GM21526 (cell line): Measurements from ENCODE around the gene MACF1.

ENCODE experiments used
- ATAC-seq: cut with Tn5 transposase; IDR thresholded peaks from one replicate; pipeline ENCODE4 v1.9.1; 2021; ENCODE audit warnings: moderate library complexity; ENCODE audit not compliant: unreplicated experiment, low FRiP score

The MACF1 gene

DNA sequence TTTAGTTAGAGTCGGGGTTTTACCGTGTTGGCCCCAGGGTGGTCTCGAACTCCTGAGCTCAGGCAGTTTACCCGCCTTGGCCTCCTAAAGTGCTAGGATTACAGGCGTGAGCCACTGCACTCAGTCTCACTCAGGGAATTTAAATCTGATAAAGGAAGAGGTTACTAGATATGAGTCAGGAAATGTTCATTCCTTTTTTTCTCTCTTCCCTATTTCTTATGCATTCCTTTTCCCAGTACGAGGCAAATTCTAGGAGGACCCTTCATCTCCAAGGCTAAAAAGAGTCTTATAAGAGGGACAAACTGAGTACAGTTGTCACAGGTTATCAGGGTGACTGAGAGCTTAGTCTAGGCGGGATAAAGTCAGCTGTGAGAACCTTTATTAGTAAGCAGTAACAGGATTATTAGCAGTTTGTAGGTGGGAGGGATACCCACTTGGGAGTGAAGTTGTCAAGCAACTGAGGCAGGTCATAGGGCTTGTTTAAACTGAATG, 9.1 kb downstream of the MACF1 start:
- ATAC-seq: no peak

DNA sequence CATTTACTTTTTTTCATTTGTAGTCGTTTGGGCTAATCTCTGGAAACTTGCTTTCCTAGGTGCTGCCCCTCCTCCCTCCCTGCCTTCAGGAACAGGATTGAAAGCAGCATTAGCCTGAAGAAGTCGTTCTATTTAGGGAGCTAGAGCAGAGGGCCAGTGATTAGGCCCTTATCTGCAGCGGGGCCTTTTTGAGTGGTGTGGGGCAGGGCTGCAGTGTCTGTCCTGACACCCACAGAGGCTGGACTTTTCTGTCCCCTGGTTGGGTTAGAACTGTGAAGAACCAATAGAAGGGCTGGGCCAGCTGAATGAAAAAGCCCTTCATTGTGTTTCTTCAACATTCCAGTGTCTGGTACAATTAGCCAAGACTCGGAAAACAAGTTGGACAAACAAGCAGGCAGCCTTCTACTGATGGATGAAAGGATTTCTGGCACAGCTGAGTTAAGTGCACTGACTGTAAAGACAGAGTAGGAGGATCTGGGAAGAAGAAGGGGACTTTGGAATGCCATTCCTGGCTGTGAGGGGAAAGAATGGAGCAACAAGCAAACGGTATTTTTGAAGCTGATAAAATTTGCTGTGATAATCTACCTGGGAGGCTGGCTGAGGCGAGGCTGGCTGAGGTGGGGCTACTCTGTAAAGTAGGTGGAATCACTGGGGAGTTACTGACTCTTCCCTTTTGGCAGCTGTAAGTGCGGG, 9.7 kb downstream of the MACF1 start:
- no peak for ATAC-seq

DNA sequence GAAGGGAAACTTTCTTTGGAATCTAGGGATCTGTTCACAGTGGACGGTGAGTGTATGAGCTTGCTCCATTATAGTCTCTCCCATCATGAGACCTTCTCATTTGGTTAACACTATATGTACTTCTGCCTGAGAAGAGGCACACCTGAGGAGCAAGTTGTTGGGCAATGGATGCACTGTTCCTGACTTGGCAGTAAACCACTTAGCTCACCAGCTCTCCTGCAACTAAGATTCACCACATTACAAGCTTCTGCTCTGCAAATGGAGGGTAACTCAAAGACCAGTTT, 10.2 kb downstream of the MACF1 start:
- no peak for ATAC-seq

- peak; percentile 56 for ATAC-seq
Measured at GRCh38 chr1:39214998-39215873, 10.7 kb downstream of the MACF1 start.

DNA sequence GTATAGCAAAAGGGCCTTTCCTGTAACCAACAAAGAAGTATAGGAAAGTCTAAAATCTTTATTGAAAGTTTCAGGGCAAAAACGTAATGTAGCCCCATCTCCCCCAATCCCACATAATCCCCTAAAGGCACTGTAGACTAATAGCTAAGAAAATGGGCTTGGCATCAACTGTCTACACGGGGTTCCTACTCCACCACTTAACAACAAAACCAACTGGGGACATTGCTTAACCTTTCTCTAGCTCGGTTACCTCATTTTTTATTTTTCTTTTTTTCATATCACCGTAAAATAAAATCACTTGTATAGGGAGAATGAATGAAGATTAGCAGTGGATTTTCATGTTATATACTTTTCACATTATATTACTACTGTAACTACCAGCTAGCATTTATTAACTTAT, 12.3 kb downstream of the MACF1 start:
- no peak for ATAC-seq

- ATAC-seq: no peak
Measured at GRCh38 chr1:39220891-39221870, 16.7 kb downstream of the MACF1 start.

DNA sequence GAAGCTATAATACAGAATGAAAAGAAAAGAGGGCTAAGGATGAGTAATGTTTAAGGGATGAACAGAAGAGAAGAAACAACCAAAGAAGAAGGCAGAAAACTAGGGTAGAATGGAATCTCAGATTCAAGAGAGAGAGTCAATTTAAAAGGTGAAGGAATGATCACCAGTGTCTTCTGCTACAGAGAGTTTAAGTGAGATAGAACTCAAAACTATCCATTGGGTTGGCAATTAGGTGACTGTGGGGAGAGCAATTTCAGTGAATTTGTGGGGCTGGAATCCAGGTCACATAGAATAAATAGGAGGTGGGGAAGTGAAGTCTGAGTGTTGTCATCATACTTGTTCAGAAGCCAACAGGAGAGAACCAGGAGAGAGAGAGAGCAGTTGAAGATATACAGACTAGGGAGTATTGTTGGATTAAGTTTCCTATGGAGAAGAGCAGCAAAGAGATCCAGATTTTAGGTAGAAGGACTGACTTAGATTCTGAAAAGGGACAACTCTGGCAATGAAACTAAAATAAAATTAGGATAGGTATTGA, 19.9 kb downstream of the MACF1 start:
- ATAC-seq: no peak

GRCh38 chr1:39226836-39227235, 22.3 kb downstream of the MACF1 start:
- no peak for ATAC-seq

GRCh38 chr1:39228252-39228651, 23.8 kb downstream of the MACF1 start:
- no peak for ATAC-seq

DNA sequence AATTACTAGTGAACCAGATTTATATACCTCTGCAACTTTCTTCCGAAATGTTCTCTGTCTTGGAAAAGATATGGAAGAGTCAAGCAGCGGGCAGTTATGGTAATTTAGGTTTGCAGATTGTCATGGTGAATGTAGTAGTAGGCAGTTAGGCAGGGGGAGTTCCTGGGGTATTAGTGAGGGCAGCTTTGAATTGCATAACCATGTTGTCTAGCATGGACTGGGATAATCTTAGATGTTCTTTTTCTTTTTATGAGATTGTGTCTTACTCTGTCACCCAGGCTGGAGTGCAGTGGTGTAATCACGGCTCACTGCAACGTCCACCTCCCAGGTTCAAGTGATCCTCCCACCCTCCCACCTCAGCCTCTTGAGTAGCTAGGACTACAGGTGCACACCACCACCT, 25.0 kb downstream of the MACF1 start:
- no peak for ATAC-seq

DNA sequence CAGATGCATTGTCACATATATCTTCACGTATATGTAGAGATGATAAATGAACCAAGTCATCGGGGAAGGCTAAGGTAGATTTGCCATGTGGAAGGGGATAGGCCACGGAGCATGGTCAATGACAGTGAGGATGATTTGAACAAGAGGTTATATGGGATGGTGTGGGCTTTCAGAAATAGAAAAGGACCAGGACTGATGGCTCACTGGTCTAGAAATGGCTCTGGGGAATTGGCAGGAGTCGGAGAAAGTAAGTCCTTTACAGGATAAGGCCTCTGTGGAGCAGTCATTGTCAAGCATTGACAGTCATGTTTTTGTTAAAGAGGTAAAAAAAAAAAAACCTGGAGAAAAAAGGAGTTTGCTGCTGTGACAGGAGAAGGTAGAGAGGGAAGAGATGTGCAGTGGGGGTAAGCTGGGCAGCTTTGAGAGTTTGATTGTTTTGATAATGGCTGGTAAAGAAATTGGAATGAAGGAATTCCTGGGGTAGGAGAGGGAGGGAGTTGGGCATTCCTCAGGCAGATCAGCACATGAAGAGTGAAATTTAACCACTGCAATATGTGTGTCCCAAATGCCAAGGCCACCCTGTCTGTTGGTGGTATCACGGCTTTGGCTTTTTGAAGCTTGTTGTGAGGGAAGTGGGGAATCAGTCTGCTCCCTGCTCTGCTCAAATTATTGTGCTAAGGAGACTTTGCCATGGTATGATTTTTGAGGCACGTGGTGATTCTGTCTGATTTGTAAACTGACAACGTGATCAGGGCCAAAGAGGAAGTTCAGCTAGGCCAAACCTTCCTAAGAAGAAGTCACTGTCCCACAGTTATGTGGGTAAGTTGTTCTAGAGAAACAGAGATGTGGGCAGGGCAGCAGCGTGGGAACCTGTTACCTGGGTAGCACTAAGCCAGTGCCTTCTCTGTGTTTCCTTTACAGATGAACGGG, 26.0 kb downstream of the MACF1 start:
- no peak for ATAC-seq

GRCh38 chr1:39236971-39237370, 32.5 kb downstream of the MACF1 start:
- no peak for ATAC-seq

DNA sequence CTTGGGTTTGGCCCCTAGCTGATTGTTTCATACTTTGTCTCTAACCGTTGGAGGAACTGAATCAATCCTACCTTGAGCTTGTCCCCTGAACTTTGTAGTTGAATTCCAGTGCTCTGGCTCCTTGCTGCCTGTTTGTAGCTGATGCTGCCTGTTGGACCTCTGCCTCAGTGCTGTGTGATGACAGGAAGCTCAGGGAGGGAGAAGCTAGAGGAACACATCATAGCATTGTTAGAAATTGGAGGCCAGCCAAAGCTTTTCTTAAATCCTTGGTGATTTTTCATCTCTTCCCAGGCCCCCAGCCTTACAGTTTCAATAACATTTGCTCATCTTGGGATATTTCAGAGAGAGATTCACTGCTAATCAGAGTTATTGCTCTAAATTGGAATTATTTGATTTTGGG, 34.0 kb downstream of the MACF1 start:
- ATAC-seq: no peak

DNA sequence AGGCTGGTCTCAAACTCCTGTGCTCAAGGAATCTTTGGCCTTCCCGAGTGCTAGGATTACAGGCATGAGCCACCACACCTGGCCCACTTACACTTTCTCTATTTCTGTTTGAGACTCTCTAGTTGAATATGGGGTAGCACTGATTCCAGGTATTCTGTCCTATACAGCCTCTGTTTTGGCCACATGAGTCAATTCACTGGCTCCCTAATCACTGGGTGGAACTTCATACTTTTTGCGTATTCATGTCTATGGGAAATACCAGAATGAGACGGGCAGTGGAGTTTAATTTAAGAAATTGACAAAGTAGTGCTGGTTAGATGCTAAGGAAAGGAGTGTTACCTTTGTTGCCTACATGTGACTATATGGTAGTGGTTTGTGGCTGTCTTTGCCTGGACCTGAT, 35.5 kb downstream of the MACF1 start:
- ATAC-seq: no peak

GRCh38 chr1:39243302-39243701, 38.8 kb downstream of the MACF1 start:
- ATAC-seq: no peak

GRCh38 chr1:39250460-39251240, 46.2 kb downstream of the MACF1 start:
- ATAC-seq: no peak

- no peak for ATAC-seq
Measured at GRCh38 chr1:39255222-39255621, 50.7 kb downstream of the MACF1 start.

- ATAC-seq: no peak
Measured at GRCh38 chr1:39258146-39258924, 53.8 kb downstream of the MACF1 start.
